ENCODE results near the gene TNFRSF1A. TPM values are rescaled to one million over a fixed set of nuclear protein-coding genes. Genes with fewer than 3 reads are reported as not detected.
"Not testable (repeated sequence)": the region's sequence is repeated elsewhere in the genome, so short reads cannot be mapped to it uniquely, and the experiment has no call there.

TNFRSF1A gene
- total RNA-seq, 1 experiment from 2014 or later, result 84.6 TPM

GRCh38 chr12:6340745-6341416, 995 bp downstream of the TNFRSF1A start:
- peak overlapping the region; percentile 78 for H3K4me3 ChIP-seq (ENCODE audit: insufficient read depth, low read depth, low read length)
- H3K36me3 ChIP-seq (replicated peaks; ENCODE audit: control insufficient read depth, insufficient read depth, low read length), result peaks cover 1% of the 10 kb centered on the region
- DNase-seq, result no peak
- H3K27me3 ChIP-seq (ENCODE audit: control insufficient read depth, insufficient read depth, low read length), result no peaks in the 10 kb centered on the region

GRCh38 chr12:6340032-6340638, 1.7 kb downstream of the TNFRSF1A start:
- no peaks in the 10 kb centered on the region for H3K27me3 ChIP-seq (ENCODE audit: control insufficient read depth, insufficient read depth, low read length)
- peaks cover 1% of the 10 kb centered on the region for H3K36me3 ChIP-seq (replicated peaks; ENCODE audit: control insufficient read depth, insufficient read depth, low read length)
- no peak for DNase-seq
- peak overlapping the region; percentile 78 for H3K4me3 ChIP-seq (ENCODE audit: insufficient read depth, low read depth, low read length)

- H3K27me3 ChIP-seq (ENCODE audit: control insufficient read depth, insufficient read depth, low read length), result no peaks in the 10 kb centered on the region
- no peak for DNase-seq
- no peak overlapping the region for H3K4me3 ChIP-seq (ENCODE audit: insufficient read depth, low read depth, low read length)
- peaks cover 5% of the 10 kb centered on the region for H3K36me3 ChIP-seq (replicated peaks; ENCODE audit: control insufficient read depth, insufficient read depth, low read length)
Observed at GRCh38 chr12:6338955-6339354, 2.9 kb downstream of the TNFRSF1A start.

GRCh38 chr12:6338536-6338935, 3.3 kb downstream of the TNFRSF1A start:
- not testable (repeated sequence) for H3K4me3 ChIP-seq (ENCODE audit: insufficient read depth, low read depth, low read length); DNase-seq; H3K27me3 ChIP-seq (ENCODE audit: control insufficient read depth, insufficient read depth, low read length); H3K36me3 ChIP-seq (replicated peaks; ENCODE audit: control insufficient read depth, insufficient read depth, low read length)

GRCh38 chr12:6337958-6338433, 3.9 kb downstream of the TNFRSF1A start:
- no peak overlapping the region for H3K4me3 ChIP-seq (ENCODE audit: insufficient read depth, low read depth, low read length)
- H3K36me3 ChIP-seq (replicated peaks; ENCODE audit: control insufficient read depth, insufficient read depth, low read length), result peaks cover 13% of the 10 kb centered on the region
- no peaks in the 10 kb centered on the region for H3K27me3 ChIP-seq (ENCODE audit: control insufficient read depth, insufficient read depth, low read length)
- DNase-seq, result peak; percentile 65

GRCh38 chr12:6336889-6337853, 4.7 kb downstream of the TNFRSF1A start:
- Histone ChIP-seq H3K27me3 (ENCODE audit: control insufficient read depth, insufficient read depth, low read length) (no peaks in the 10 kb centered on the region), H3K4me3 (ENCODE audit: insufficient read depth, low read depth, low read length) (peak overlapping the region; percentile 17; the same call in 1 of the 2 replicates), H3K36me3 (replicated peaks; ENCODE audit: control insufficient read depth, insufficient read depth, low read length) (peaks cover 13% of the 10 kb centered on the region)
- DNase-seq, result no peak

- DNase-seq, result peak; percentile 96
- peak overlapping the region; percentile 36 for H3K4me3 ChIP-seq (ENCODE audit: insufficient read depth, low read depth, low read length)
- no peaks in the 10 kb centered on the region for H3K27me3 ChIP-seq (ENCODE audit: control insufficient read depth, insufficient read depth, low read length)
- peaks cover 16% of the 10 kb centered on the region for H3K36me3 ChIP-seq (replicated peaks; ENCODE audit: control insufficient read depth, insufficient read depth, low read length)
Observed at GRCh38 chr12:6336079-6336888, 5.6 kb downstream of the TNFRSF1A start.

GRCh38 chr12:6335451-6336078, 6.3 kb downstream of the TNFRSF1A start:
- Histone ChIP-seq H3K27me3 (ENCODE audit: control insufficient read depth, insufficient read depth, low read length) (no peaks in the 10 kb centered on the region), H3K4me3 (ENCODE audit: insufficient read depth, low read depth, low read length) (peak overlapping the region; percentile 36), H3K36me3 (replicated peaks; ENCODE audit: control insufficient read depth, insufficient read depth, low read length) (peaks cover 21% of the 10 kb centered on the region)
- peak; percentile 77 for DNase-seq

GRCh38 chr12:6334940-6335450, 6.9 kb downstream of the TNFRSF1A start:
- no peaks in the 10 kb centered on the region for H3K27me3 ChIP-seq (ENCODE audit: control insufficient read depth, insufficient read depth, low read length)
- H3K4me3 ChIP-seq (ENCODE audit: insufficient read depth, low read depth, low read length), result no peak overlapping the region
- DNase-seq, result no peak
- peaks cover 21% of the 10 kb centered on the region for H3K36me3 ChIP-seq (replicated peaks; ENCODE audit: control insufficient read depth, insufficient read depth, low read length)

GRCh38 chr12:6334359-6334758, 7.5 kb downstream of the TNFRSF1A start:
- Histone ChIP-seq H3K27me3 (ENCODE audit: control insufficient read depth, insufficient read depth, low read length) (no peaks in the 10 kb centered on the region), H3K36me3 (replicated peaks; ENCODE audit: control insufficient read depth, insufficient read depth, low read length) (peaks cover 22% of the 10 kb centered on the region), H3K4me3 (ENCODE audit: insufficient read depth, low read depth, low read length) (no peak overlapping the region)
- DNase-seq, result no peak

GRCh38 chr12:6333566-6333965, 8.3 kb downstream of the TNFRSF1A start:
- DNase-seq, result no peak
- H3K27me3 ChIP-seq (ENCODE audit: control insufficient read depth, insufficient read depth, low read length), result no peaks in the 10 kb centered on the region
- peaks cover 23% of the 10 kb centered on the region for H3K36me3 ChIP-seq (replicated peaks; ENCODE audit: control insufficient read depth, insufficient read depth, low read length)
- no peak overlapping the region for H3K4me3 ChIP-seq (ENCODE audit: insufficient read depth, low read depth, low read length)

- Histone ChIP-seq H3K4me3 (ENCODE audit: insufficient read depth, low read depth, low read length) (no peak overlapping the region), H3K27me3 (ENCODE audit: control insufficient read depth, insufficient read depth, low read length) (no peaks in the 10 kb centered on the region), H3K36me3 (replicated peaks; ENCODE audit: control insufficient read depth, insufficient read depth, low read length) (peaks cover 27% of the 10 kb centered on the region)
- no peak for DNase-seq
Observed at GRCh38 chr12:6333029-6333428, 8.8 kb downstream of the TNFRSF1A start.

- Histone ChIP-seq H3K4me3 (ENCODE audit: insufficient read depth, low read depth, low read length) (no peak overlapping the region), H3K36me3 (replicated peaks; ENCODE audit: control insufficient read depth, insufficient read depth, low read length) (peaks cover 27% of the 10 kb centered on the region), H3K27me3 (ENCODE audit: control insufficient read depth, insufficient read depth, low read length) (no peaks in the 10 kb centered on the region)
- no peak for DNase-seq
Observed at GRCh38 chr12:6332459-6332858, 9.4 kb downstream of the TNFRSF1A start.

All from H7 (cell line).